Stimulated activated CD8-positive, alpha-beta memory T cell treated with anti-CD3 and anti-CD28 coated beads, Interleukin-4, amount 100 ng/mL, for 24 hours (primary cell): ENCODE measurements around the gene LGR5.

Experiments
- DNase-seq: peaks from one replicate; pipeline ENCODE4 v3.0.0-alpha.2; 2020; ENCODE audit warnings: low read depth

Gene LGR5, protein sequence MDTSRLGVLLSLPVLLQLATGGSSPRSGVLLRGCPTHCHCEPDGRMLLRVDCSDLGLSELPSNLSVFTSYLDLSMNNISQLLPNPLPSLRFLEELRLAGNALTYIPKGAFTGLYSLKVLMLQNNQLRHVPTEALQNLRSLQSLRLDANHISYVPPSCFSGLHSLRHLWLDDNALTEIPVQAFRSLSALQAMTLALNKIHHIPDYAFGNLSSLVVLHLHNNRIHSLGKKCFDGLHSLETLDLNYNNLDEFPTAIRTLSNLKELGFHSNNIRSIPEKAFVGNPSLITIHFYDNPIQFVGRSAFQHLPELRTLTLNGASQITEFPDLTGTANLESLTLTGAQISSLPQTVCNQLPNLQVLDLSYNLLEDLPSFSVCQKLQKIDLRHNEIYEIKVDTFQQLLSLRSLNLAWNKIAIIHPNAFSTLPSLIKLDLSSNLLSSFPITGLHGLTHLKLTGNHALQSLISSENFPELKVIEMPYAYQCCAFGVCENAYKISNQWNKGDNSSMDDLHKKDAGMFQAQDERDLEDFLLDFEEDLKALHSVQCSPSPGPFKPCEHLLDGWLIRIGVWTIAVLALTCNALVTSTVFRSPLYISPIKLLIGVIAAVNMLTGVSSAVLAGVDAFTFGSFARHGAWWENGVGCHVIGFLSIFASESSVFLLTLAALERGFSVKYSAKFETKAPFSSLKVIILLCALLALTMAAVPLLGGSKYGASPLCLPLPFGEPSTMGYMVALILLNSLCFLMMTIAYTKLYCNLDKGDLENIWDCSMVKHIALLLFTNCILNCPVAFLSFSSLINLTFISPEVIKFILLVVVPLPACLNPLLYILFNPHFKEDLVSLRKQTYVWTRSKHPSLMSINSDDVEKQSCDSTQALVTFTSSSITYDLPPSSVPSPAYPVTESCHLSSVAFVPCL

GRCh38 chr12:71439613-71440344 is at the start of gene LGR5:
LGR5 (plus strand) TSS chr12:71439798; CDS start chr12:71440081, 283 bp downstream.
- DNase-seq = no peak

- DNase-seq = no peak
These were observed 47.0 kb upstream of the LGR5 start for GRCh38 chr12:71392521-71393145.

DNA sequence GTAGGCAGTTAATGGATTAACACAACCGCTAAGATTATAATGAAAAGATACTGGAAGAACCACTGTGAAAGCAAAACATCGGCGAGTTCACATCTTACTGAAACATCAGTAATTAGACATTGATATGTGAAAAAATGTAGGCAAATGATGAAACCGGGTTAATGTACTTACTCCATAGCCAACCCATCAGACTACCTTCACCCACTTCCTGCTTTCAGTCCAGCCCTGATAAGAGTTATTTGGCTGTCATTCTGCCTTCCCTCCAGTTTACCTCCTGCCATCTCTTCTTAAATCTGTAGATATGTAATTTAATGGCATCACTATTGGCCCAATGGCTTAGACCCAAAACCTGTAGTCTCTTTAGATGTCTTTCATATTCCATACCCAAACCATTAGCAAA is 46.0 kb upstream of the LGR5 start:
- DNase-seq = no peak

DNA sequence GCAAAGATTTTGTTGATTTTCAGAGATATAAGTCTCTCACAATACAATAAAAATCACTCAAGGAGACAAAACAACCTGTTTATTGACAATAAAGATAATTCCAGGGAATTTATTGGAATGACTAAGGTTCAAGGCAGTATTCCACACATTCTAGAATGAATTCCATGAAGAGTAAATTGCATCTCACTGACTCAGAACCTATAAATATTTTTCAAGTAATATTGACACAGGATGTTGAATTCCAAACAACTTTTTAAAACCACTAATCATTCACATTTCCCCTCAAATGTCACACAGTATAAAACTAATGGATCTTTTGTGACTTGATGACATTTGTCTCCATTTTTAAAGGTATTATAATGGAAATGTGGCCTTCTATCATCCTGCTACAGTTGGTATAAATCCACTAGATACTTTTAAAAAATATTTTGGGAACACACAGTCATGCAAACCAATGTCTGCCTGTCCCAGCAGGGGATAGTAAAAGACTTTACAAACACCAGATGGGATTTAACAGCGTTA is 42.1 kb upstream of the LGR5 start:
- no peak for DNase-seq

DNA sequence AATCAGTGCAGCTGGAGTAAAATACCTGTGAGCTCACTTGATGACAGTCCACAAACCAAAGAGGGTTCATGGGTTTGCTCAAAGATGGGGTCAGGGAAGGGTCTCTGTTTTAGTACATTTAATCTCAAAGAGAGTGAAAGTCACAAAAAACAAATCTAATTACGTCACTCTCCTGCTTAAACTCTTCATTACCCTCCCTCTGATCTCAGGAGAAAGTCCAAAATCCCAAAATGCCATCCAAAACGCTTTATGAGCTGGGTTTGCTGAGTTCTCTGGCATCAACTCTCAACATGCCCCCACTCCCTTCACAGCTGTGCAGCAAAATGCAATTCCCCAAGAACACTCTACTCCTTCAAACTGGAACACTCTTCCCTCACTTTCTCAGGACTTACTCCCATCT is 40.4 kb upstream of the LGR5 start:
- no peak for DNase-seq

- no peak for DNase-seq
These were observed 39.1 kb upstream of the LGR5 start for GRCh38 chr12:71400481-71400880.

DNA sequence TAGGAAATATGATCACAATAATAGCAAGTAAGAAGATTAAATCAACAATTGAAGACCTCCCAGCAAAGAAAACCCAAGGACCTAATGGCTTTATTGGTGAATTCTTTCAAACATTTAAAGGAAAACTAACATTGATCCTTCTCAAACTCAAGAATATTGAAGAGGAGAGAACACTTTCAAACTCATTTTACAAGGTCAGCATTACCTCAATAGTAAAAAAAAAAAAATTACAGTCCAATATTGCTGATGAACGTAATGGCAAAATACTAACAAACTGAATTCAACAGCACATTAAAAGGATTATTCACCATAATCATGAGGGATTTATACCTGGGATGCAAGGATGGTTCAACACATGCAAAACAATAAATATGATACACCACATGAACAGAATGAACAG is 33.7 kb upstream of the LGR5 start:
- no peak for DNase-seq

GRCh38 chr12:71407732-71408131 is 31.9 kb upstream of the LGR5 start:
- DNase-seq = no peak

- no peak for DNase-seq
These were observed 28.8 kb upstream of the LGR5 start for GRCh38 chr12:71410844-71411243.

- no peak for DNase-seq
These were observed 28.0 kb upstream of the LGR5 start for GRCh38 chr12:71411635-71412034.

- DNase-seq = no peak
These were observed 24.0 kb upstream of the LGR5 start for GRCh38 chr12:71415336-71416231.

- no peak for DNase-seq
These were observed 22.4 kb upstream of the LGR5 start for GRCh38 chr12:71417181-71417580.

GRCh38 chr12:71420775-71421406 is 18.7 kb upstream of the LGR5 start:
- no peak for DNase-seq

- DNase-seq = no peak
These were observed 13.9 kb upstream of the LGR5 start for GRCh38 chr12:71425568-71426299.

DNA sequence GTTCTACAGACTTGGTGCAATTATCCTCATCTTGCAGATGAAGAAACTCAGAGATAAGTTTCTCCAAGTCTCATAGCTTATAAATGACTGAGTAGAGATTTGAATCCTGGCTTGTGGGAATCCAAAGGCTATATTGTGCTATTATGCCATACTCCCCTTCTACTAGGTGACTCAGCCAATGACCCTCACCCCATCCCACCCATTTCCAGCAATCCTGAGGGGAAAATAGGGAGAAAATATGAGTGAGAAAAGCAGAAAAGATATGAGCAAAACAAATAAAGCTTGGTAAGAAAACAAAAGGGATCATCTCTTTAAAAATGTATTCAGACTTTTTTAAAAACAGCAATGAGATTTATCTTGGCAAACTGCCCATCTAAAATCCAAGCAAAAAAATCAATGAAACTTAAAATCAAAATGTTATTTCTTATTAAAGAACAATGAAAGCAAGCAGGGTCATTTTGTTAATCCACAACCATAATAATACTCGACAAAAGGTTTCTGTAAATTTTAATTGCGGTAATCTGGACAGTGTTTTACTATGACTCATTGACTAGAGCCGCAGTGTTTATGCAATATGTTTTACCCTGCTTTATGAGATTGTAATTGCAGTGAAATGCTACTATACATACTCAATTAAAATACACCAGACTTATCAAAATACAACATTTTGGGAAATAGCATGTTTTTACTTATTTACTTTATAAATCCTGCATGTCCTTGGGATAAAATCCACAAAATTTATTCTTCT is 13.1 kb upstream of the LGR5 start:
- no peak for DNase-seq

GRCh38 chr12:71430756-71431155 is 8.8 kb upstream of the LGR5 start:
- no peak for DNase-seq

DNA sequence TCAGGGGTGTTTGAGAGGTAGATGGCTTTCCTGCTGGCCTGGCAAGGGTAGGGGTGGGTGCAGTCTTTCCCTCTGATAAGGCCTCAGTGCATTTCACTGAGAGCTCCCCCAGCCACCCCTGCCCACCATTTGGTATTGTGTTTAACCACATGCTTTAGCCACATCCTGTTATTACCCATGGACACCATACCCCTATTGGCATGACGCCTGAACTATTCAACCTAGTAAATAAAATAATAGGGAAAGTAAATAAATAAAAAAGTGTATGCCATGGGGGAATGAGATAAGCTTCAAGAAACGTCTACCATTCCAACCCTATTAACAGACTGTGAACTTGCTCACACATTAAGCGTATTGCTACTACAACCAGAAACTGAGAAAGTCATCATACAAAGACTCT is 7.6 kb upstream of the LGR5 start:
- DNase-seq = no peak

- no peak for DNase-seq
These were observed 6.7 kb upstream of the LGR5 start for GRCh38 chr12:71432936-71433335.

DNA sequence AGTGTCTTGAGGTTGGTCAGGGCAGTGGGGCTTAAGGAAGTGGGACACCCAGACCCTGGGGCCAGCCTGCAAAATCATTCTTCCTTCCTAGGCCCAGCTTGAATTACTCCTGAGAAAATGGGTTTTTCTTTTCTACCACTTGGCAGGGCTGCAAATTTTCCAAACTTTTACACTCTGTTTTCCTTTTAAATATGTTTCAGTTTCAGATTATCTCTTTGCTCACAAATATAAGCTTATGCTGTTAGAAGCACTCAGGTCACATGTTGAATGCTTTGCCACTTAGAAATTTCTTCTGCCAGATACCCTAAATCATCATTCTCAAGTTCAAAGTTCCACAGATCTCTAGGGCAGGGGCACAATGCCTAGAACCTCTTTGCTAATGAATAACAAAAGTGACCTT is 2.9 kb upstream of the LGR5 start:
- DNase-seq = no peak
